Panc1 (cell line): Measurements from ENCODE around the gene IRGQ. TPM values are rescaled to one million over a fixed set of nuclear protein-coding genes. Genes with fewer than 3 reads are reported as not detected.

Experiments used
- ATAC-seq: fragments of 200-7000 bp; cut with Tn5 transposase; 2 replicates; pipeline ENCODE4 v1.9.1; 2020; ENCODE audit warnings: mild to moderate bottlenecking, moderate library complexity
- BruUV-seq: library from RNA; stranded (reverse); fragments of 400-500 nt; replicated peaks from 2 replicates; lab custom pipeline; 2021; lab: Mats Ljungman, UMichigan
- CTCF ChIA-PET: fragments of 300-600 bp; sonication (Branson Sonifier 250); formaldehyde crosslinking; loops from one replicate; lab custom pipeline; 2022; ENCODE audit warnings: antibody characterized with exemption; lab: Charles Lee
- POLR2A ChIA-PET: fragments of 300-600 bp; sonication (Branson Sonifier 250); formaldehyde crosslinking; loops from one replicate; lab custom pipeline; 2022; ENCODE audit warnings: antibody characterized with exemption; lab: Charles Lee
- DNase-seq: peaks from one replicate; pipeline ENCODE4 v3.0.0-alpha.2; 2010; ENCODE audit warnings: low read depth, low spot score
- H3K27ac ChIP-seq: 2 replicates; pipeline ENCODE4 v1.5.1; 2011; ENCODE audit warnings: mild to moderate bottlenecking, low read length, inconsistent platforms
- H3K27me3 ChIP-seq: fragments of 200-500 bp; sonication (Bioruptor generic); 2 replicates; pipeline ENCODE4 v1.6.0; 2014; ENCODE audit warnings: low read length, inconsistent platforms; ENCODE audit not compliant: control insufficient read depth, insufficient read depth
- H3K36me3 ChIP-seq: fragments of 200-500 bp; sonication (Bioruptor generic); 2 replicates; pipeline ENCODE4 v1.5.1; 2014; ENCODE audit warnings: inconsistent platforms, mild to moderate bottlenecking, low read length, moderate library complexity; ENCODE audit not compliant: control insufficient read depth, insufficient read depth
- H3K4me1 ChIP-seq: 2 replicates; pipeline ENCODE4 v1.5.1; 2011; ENCODE audit warnings: inconsistent platforms, mild to moderate bottlenecking, low read length, moderate library complexity; ENCODE audit not compliant: control insufficient read depth, insufficient read depth
- H3K4me3 ChIP-seq, 2 experiments: 2 replicates each; pipeline ENCODE4 v1.5.1; 2011 to 2012; ENCODE audit warnings: low read depth in 2 of 2, low read length in 2 of 2, mild to moderate bottlenecking in 2 of 2, inconsistent platforms in 1 of 2, moderate library complexity in 1 of 2
- H3K9me3 ChIP-seq: fragments of 200-500 bp; sonication (Bioruptor generic); 2 replicates; pipeline ENCODE4 v1.5.1; 2014; ENCODE audit warnings: low read depth, mild to moderate bottlenecking, inconsistent platforms, low read length, moderate library complexity; ENCODE audit not compliant: control insufficient read depth, insufficient read depth
- POLR2AphosphoS5 ChIP-seq: IDR thresholded peaks from 2 replicates; pipeline ENCODE4 v1.6.1; 2012; ENCODE audit warnings: mild to moderate bottlenecking, low read depth, low read length, moderate library complexity
- REST ChIP-seq, 2 experiments: IDR thresholded peaks; 2 replicates each; pipeline ENCODE4 v1.6.1; 2011 to 2012; ENCODE audit warnings: low read depth in 2 of 2, control low read depth in 1 of 2, low read length in 1 of 2, mild to moderate bottlenecking in 1 of 2, moderate library complexity in 1 of 2; ENCODE audit not compliant: insufficient read depth in 1 of 2
- SIN3A ChIP-seq: IDR thresholded peaks from 2 replicates; pipeline ENCODE4 v1.6.1; 2012; ENCODE audit warnings: low read depth, mild to moderate bottlenecking, low read length, moderate library complexity, borderline replicate concordance; ENCODE audit not compliant: insufficient read depth
- TCF7L2 ChIP-seq: IDR thresholded peaks from 2 replicates; pipeline ENCODE4 v1.6.1; 2011; ENCODE audit warnings: mild to moderate bottlenecking, low read depth, low read length, inconsistent platforms
- in situ Hi-C: cut with HindIII; loops from 2 replicates; pipeline ENCODE4 v1.10.0; 2016; ENCODE audit warnings: low sequenced_read_pairs, low pct_unique_long_range_greater_than_20kb
- intact Hi-C: fragments of 100-400 bp; cut with micrococcal nuclease; formaldehyde crosslinking; loops from one replicate; pipeline ENCODE4 v1.10.0; 2022; ENCODE audit not compliant: unreplicated experiment
- total RNA-seq: library from RNA; stranded (reverse); gene quantifications from one replicate; pipeline ENCODE4 v1.2.1, GENCODE V29; 2021; ENCODE audit not compliant: unreplicated experiment
- TF ChIP-seq, protein P1 (sequence below): fragments of 450-650 bp; IDR thresholded peaks from 2 replicates; pipeline ENCODE4 v1.5.1; 2017; ENCODE audit warnings: mild to moderate bottlenecking

The IRGQ gene
- total RNA-seq, 1 experiment from 2014 or later: 20.4 TPM

DNA sequence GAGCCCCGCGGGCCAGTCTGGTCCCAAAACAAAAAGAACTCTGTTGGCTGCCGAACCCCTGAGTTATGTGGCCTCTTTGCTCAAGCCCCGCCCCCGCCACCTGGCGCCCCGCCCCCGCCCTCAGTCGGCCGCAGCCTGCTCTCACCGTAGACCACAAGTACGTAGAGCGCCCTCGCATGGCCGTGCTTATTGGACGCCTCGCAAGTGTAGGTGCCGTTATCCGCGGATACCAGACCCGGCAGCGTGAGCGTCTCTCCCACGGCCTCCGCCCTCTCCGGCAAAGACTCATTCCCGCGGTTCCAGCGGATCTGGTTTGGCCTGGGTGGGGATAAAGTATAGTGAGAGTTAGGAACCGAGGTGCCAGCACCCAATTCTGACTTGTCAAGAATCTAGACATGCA, 29.0 kb upstream of the IRGQ start:
- ChIA-PET POLR2A (no interaction called here), CTCF (no interaction called here)
- Histone ChIP-seq H3K27ac (no peak overlapping the region), H3K9me3 (no peaks in the 10 kb centered on the region), H3K4me1 (no peaks in the 10 kb centered on the region), H3K4me3 (no peak overlapping the region), H3K36me3 (no peaks in the 10 kb centered on the region), H3K27me3 (no peaks in the 10 kb centered on the region)
- no TSS peak for BruUV-seq
- DNase-seq (no peak), ATAC-seq (peak; percentile 70)
- intact Hi-C loops: no loop called here
- TF ChIP-seq POLR2AphosphoS5 (no peak), TCF7L2 (no peak), SIN3A (no peak), REST (IDR thresholded peaks at IDR 0.05; ENCODE audit: insufficient read depth in 1 of 2, low read depth in 2 of 2, low read length in 1 of 2) (no peak)
- TF ChIP-seq, protein P1, sequence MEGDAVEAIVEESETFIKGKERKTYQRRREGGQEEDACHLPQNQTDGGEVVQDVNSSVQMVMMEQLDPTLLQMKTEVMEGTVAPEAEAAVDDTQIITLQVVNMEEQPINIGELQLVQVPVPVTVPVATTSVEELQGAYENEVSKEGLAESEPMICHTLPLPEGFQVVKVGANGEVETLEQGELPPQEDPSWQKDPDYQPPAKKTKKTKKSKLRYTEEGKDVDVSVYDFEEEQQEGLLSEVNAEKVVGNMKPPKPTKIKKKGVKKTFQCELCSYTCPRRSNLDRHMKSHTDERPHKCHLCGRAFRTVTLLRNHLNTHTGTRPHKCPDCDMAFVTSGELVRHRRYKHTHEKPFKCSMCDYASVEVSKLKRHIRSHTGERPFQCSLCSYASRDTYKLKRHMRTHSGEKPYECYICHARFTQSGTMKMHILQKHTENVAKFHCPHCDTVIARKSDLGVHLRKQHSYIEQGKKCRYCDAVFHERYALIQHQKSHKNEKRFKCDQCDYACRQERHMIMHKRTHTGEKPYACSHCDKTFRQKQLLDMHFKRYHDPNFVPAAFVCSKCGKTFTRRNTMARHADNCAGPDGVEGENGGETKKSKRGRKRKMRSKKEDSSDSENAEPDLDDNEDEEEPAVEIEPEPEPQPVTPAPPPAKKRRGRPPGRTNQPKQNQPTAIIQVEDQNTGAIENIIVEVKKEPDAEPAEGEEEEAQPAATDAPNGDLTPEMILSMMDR: no peak; the same call in 1 of the 2 replicates
- in situ Hi-C loops: no loop called here

DNA sequence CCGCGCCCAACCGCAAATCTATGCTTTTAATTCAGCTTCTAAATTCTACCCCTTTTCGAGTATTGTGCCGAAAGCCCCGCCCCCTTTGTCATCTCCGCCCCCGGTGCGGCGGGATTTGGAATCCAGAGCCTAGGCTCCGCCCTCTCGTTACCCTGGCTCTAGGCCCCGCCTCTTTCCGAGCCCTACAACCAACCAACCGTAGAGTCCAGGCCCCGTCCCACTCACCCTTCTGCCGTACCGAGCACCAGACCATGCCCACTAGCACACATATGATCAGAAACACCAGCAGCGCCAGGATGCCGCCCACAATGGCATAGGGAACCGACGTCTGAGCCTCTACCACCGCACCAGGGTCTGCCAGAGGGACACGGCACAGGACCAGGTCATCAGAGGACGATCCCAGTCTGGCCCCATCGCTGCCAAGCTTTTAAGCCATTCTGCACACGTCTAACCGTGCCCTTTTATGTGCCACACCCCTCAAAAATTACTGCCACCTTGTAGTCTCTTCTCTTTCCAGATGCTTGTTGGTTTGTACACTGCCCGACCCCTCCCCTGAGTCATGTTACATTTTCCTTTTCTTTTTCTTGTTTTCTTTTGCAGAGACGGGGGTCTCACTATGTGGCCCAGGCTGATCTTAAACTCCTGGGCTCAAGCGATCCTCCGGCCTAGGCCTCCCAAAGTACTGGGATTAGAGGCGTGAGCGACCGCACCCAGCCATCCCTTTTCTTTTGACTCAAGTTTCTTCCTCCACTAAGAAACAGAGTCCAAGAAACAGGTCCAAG, 28.1 kb upstream of the IRGQ start:
- ChIA-PET POLR2A (no interaction called here), CTCF (no interaction called here)
- no peaks in the 10 kb centered on the region for H3K36me3 ChIP-seq
- H3K4me1 ChIP-seq: no peaks in the 10 kb centered on the region
- TF ChIP-seq POLR2AphosphoS5 (no peak), TCF7L2 (no peak), REST (IDR thresholded peaks at IDR 0.05; ENCODE audit: insufficient read depth in 1 of 2, low read depth in 2 of 2, low read length in 1 of 2) (no peak), SIN3A (no peak)
- TF ChIP-seq, protein P1: no peak
- DNase-seq: no peak
- no peaks in the 10 kb centered on the region for H3K27me3 ChIP-seq
- no TSS peak for BruUV-seq
- H3K27ac ChIP-seq: no peak overlapping the region
- ATAC-seq: no peak
- no peaks in the 10 kb centered on the region for H3K9me3 ChIP-seq
- intact Hi-C loops (no loop called here), in situ Hi-C loops (no loop called here)
- H3K4me3 ChIP-seq: no peak overlapping the region
